Fibroblast of lung (primary cell): ENCODE data around the gene ATP2B2.
"Not testable (repeated sequence)": the region's sequence is repeated elsewhere in the genome, so short reads cannot be mapped to it uniquely, and the experiment has no call there.

Experiments used
- CTCF ChIP-seq, 2 donors: IDR thresholded peaks in 1 of 2; conservative IDR thresholded peaks in 1 of 2; 1 replicate in 1 of 2; 2 replicates in 1 of 2; pipeline ENCODE4 v1.5.1; 2011 to 2012; ENCODE audit warnings: low read length in 2 of 2, control low read depth in 1 of 2, inconsistent platforms in 1 of 2, low read depth in 1 of 2, mild to moderate bottlenecking in 1 of 2
- EZH2 ChIP-seq: IDR thresholded peaks from 2 replicates; pipeline ENCODE4 v1.5.1; 2012; ENCODE audit warnings: low read length, control low read depth, mild to moderate bottlenecking; ENCODE audit errors: missing control alignments

- TF ChIP-seq CTCF (conservative IDR thresholded peaks at IDR 0.05 in 1 of 2, IDR thresholded peaks at IDR 0.05 in 1 of 2; ENCODE audit: low read depth in 1 of 2, low read length in 2 of 2); EZH2: not testable (repeated sequence)
These were observed 35.0 kb upstream of the ATP2B2 start for GRCh38 chr3:10540347-10540746.
